Measurements from ENCODE around the gene NFIB. TPM values are rescaled to one million over a fixed set of nuclear protein-coding genes. Genes with fewer than 3 reads are reported as not detected.
A peak's percentile ranks its signal among the peaks of the same experiment; 100 is the strongest.

NFIB gene
- total and polyA plus RNA-seq, 2 of the 8 experiments (the other 6 are each of a cell fraction or from before 2014, with no cell fraction given), result 2.6 to 13.1 TPM

GRCh38 chr9:14251154-14252071, 62.5 kb downstream of the NFIB start:
- no peaks in the 10 kb centered on the region for H3K9me3 ChIP-seq (ENCODE audit: insufficient read depth in 2 of 2, low read depth in 1 of 2, low read length in 1 of 2)
- no peaks in the 10 kb centered on the region for H3K36me3 ChIP-seq (ENCODE audit: control insufficient read depth in 2 of 4, insufficient read depth in 4 of 4, low read length in 3 of 4)
- H3K4me1 ChIP-seq (replicated peaks in 1 of 4; ENCODE audit: control insufficient read depth in 3 of 4, insufficient read depth in 4 of 4, low read length in 3 of 4), result peaks cover 0 to 7% (median 4%) of the 10 kb centered on the region in 4 experiments; a peak in 5 of 7 replicates
- no peaks in the 10 kb centered on the region for H3K79me1 ChIP-seq (ENCODE audit: low read depth, low read length)
- H4K20me1 ChIP-seq (replicated peaks in 1 of 2; ENCODE audit: control insufficient read depth in 1 of 2, insufficient read depth in 2 of 2, low read length in 2 of 2), result no peaks in the 10 kb centered on the region
- H3K79me2 ChIP-seq (ENCODE audit: control insufficient read depth in 1 of 2, insufficient read depth in 2 of 2, low read length in 2 of 2), result peaks cover 0 to 11% of the 10 kb centered on the region in 2 experiments; a peak in 1 of 4 replicates
- 71% methylated on average over 10 of the region's 10 CpGs; no CpG with 5 or more reads in 1 of the 2 experiments for WGBS, 2 experiments (ENCODE audit: extremely low coverage in 1 of 2, insufficient coverage in 1 of 2, insufficient read length in 1 of 2, insufficient replicate concordance in 2 of 2, low coverage in 1 of 2, low lambda C conversion rate in 2 of 2, missing lambda C conversion rate in 1 of 2)
- no peak overlapping the region for H3K23ac ChIP-seq (ENCODE audit: insufficient read length)
- H3K23me2 ChIP-seq (ENCODE audit: low read depth, low read length), result no peaks in the 10 kb centered on the region
- H3K18ac ChIP-seq (ENCODE audit: extremely low read depth, low read length), result peak overlapping the region; percentile 26; the same call in 1 of the 2 replicates
- no peak overlapping the region for H2AFZ ChIP-seq (ENCODE audit: low read length)
- CTCF ChIA-PET (ENCODE audit: partially characterized antibody), result interaction anchor here (0.7 to 1.8 kb wide), 3 partner anchors 10 to 87 kb away, joined by 3 to 5 read pairs (median 4); no protein-coding TSS in a partner anchor
- H3K27ac ChIP-seq (ENCODE audit: low read depth, low read length), result no peak overlapping the region
- no peak overlapping the region for H2BK120ac ChIP-seq (replicated peaks; ENCODE audit: low read depth, low read length)
- H2BK15ac ChIP-seq (ENCODE audit: low read length), result no peak overlapping the region
- H2AK5ac ChIP-seq (ENCODE audit: low read depth, low read length), result no peak overlapping the region
- no peak overlapping the region for H3K9ac ChIP-seq (replicated peaks in 1 of 4; ENCODE audit: extremely low read depth in 1 of 4, low read depth in 3 of 4, low read length in 3 of 4)
- H2BK5ac ChIP-seq (ENCODE audit: low read depth, low read length), result 0 out of 2 replicates have a peak overlapping the region, but pooled peaks have one; percentile 40
- no peak overlapping the region for H3K14ac ChIP-seq (ENCODE audit: insufficient read length)
- H2BK20ac ChIP-seq (ENCODE audit: low read length), result no peak overlapping the region
- peak; percentile 28 for FAIRE-seq
- H4K91ac ChIP-seq (replicated peaks; ENCODE audit: insufficient read length, low read length), result peak overlapping the region; percentile 45
- peak overlapping the region; percentile 39 to 40; a peak in 2 of 4 replicates for H3K4me2 ChIP-seq (ENCODE audit: insufficient read depth in 1 of 2, low read depth in 2 of 2, low read length in 2 of 2)
- DNase-seq (ENCODE audit: low read depth in 1 of 2, low spot score in 2 of 2), result no peak
- no peak overlapping the region for H3K56ac ChIP-seq (replicated peaks; ENCODE audit: insufficient read length, low read depth, low read length)
- H4K8ac ChIP-seq (ENCODE audit: extremely low read depth, insufficient read depth, low read length), result no peak overlapping the region
- no peak overlapping the region for H4K5ac ChIP-seq (ENCODE audit: insufficient read length, low read depth, low read length)
- POLR2A ChIA-PET (ENCODE audit: partially characterized antibody), result no interaction called here
- H3K27me3 ChIP-seq (replicated peaks in 1 of 4; ENCODE audit: control insufficient read depth in 3 of 4, extremely low read depth in 1 of 4, insufficient read depth in 3 of 4, low read length in 3 of 4), result no peaks in the 10 kb centered on the region
- no peak overlapping the region for H3K4ac ChIP-seq (replicated peaks; ENCODE audit: insufficient read length, low read depth, low read length)
- H2BK12ac ChIP-seq (ENCODE audit: low read depth, low read length), result 0 out of 2 replicates have a peak overlapping the region, but pooled peaks have one; percentile 51
- no peak overlapping the region; a peak in 1 of 8 replicates for H3K4me3 ChIP-seq (ENCODE audit: extremely low read depth in 1 of 4, insufficient read depth in 2 of 4, low read depth in 3 of 4, low read length in 4 of 4)
- TF ChIP-seq FOSL1 (IDR thresholded peaks at IDR 0.05; ENCODE audit: insufficient read depth, low read depth, low read length) (no peak), PHF8 (conservative IDR thresholded peaks at IDR 0.05; ENCODE audit: low read depth, low read length) (no peak), RXRA (IDR thresholded peaks at IDR 0.05; ENCODE audit: insufficient read depth, low read depth, low read length) (no peak), NANOG (IDR thresholded peaks at IDR 0.05; ENCODE audit: insufficient read depth, low read depth, low read length, poor library complexity, severe bottlenecking) (no peak), CBX5 (IDR thresholded peaks at IDR 0.05; ENCODE audit: low read depth, low read length) (no peak), TAF1 (IDR thresholded peaks at IDR 0.05; ENCODE audit: low read depth, low read length) (0 out of 2 replicates have a peak, but pooled peaks have one; percentile 25), SIN3A (conservative IDR thresholded peaks at IDR 0.05 in 1 of 2, IDR thresholded peaks at IDR 0.05 in 1 of 2; ENCODE audit: low read depth in 1 of 2, low read length in 2 of 2) (no peak), GABPA (IDR thresholded peaks at IDR 0.05; ENCODE audit: borderline replicate concordance, insufficient read depth, low read length) (no peak), RBBP5 (IDR thresholded peaks at IDR 0.05; ENCODE audit: borderline replicate concordance, low read depth, low read length) (peak; percentile 61; the same call in 1 of the 2 replicates)
